GM21381 (cell line): ENCODE results near the gene CCND1.
"Not testable (repeated sequence)": the region's sequence is repeated elsewhere in the genome, so short reads cannot be mapped to it uniquely, and the experiment has no call there.

Experiments
- ATAC-seq: cut with Tn5 transposase; IDR thresholded peaks from one replicate; pipeline ENCODE4 v1.9.1; 2021; ENCODE audit warnings: mild to moderate bottlenecking, moderate library complexity; ENCODE audit not compliant: unreplicated experiment

Gene CCND1

GRCh38 chr11:69686856-69687255 is 45.9 kb downstream of the CCND1 start:
- ATAC-seq: no peak

DNA sequence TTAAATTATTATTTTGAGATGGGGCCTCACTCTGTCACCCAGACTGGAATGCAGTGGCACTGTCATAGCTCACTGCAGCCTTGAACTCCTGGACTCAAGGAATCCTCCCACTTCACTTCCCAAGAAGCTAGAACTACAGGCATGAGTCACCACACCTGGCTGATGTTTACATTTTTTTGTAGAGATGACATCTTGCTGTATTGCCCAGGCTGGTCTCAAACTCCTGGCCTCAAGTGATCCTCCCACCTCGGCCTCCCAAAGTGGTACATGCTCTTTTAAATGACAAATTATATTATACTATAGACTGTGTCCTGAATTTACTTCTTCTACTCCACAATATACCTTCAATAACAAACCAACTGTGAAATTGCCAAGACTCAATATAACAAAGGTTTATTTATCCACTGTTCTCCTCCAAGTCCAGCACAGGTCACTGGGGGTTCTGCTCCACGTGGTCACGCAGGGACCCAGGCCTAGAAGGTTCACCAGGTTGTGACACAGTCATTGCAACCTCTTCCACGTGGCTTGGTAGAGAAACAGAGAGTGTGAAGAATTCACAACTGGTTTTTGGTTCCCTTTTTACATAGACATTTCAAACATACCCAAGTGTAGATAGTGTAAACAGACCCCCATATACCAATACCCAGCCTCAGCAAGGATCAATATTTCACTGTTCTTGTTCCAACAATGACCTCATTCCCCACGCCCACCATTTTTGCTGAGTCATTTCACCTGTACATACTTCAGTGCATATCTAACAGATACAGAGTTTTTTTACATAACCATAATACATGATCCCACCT is 47.2 kb downstream of the CCND1 start:
- ATAC-seq: not testable (repeated sequence)

GRCh38 chr11:69689484-69690319 is 48.7 kb downstream of the CCND1 start:
- ATAC-seq: no peak

DNA sequence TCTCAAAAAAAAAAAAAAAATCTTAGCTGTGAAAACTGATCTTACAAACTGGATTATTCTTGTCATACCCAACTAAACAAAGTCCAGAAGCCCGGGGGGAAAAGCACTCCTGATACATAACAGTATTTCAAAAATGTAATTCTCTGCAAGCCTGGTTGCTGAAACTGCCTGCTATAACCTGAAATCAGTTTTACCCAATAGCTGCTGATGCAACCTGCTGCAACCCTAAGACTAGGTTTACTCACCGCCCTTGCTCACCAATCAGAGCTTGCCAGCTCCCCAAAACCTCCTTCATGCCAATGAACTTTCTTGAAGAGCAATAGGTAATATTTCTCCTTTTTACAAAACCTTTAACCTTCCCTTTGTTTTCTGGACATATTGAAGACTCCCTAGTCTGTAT is 50.5 kb downstream of the CCND1 start:
- ATAC-seq: no peak

DNA sequence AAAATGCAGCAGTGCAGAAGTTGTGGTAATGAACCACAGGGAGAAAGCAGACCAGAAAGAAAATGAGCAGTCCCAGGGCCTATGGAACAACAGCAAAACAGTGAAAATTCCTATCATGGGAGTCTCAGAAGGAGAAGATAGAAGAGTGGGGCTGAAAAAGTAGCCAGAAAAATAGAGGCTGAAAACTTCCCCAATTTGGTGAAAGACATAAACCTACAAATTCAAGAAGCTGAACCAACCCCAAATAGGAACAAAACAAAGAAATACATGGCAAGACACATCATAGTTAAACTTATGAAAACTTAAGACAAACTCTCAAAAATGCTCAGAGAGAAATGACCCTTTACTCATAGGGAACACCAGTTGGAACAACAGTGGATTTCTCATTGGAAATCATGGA is 51.5 kb downstream of the CCND1 start:
- no peak for ATAC-seq

DNA sequence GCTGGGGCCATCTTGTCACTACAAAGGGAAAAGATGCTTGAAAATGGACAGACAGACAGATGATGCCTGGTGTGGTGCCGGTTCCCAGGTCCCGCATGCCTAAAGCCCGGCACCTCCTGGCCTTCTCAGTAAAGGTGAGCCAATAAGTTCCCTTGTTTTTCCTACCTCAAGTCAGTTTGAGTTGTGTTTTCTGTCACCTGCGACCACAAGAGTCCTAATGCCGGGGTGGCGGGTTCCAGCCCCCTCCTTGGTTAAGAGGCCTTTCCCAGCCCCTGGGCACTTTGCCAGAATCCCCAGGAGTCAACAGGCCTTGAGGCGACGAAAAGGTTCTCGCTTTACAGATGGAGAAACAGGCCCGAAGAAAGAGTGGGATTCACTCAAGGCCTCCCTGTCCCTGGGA is 53.8 kb downstream of the CCND1 start:
- ATAC-seq: no peak

GRCh38 chr11:69695581-69695980 is 54.6 kb downstream of the CCND1 start:
- ATAC-seq: no peak

- not testable (repeated sequence) for ATAC-seq
These were observed 55.0 kb downstream of the CCND1 start for GRCh38 chr11:69695995-69696394.

- no peak for ATAC-seq
These were observed 56.0 kb downstream of the CCND1 start for GRCh38 chr11:69696749-69697468.

- no peak for ATAC-seq
These were observed 56.5 kb downstream of the CCND1 start for GRCh38 chr11:69697469-69697843.

DNA sequence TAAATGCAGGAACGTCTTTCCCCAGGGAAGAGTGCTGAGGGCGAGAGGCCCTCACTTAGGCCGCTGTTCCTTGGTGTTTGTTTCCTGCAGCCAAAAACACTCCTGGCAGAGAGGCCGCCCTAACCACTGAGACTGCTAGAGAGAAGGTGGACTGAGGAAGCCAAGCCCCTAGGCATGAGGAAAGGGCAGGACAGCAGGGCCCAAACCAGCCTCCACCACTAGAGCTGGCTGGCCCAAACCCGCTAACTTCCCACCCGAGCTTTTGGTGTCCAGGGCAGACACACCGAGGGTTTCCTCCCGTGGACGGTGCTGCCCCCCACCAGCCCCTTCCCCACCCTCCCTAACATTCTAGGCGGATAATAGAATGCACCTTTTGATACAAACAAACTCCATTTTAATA is 56.9 kb downstream of the CCND1 start:
- no peak for ATAC-seq

DNA sequence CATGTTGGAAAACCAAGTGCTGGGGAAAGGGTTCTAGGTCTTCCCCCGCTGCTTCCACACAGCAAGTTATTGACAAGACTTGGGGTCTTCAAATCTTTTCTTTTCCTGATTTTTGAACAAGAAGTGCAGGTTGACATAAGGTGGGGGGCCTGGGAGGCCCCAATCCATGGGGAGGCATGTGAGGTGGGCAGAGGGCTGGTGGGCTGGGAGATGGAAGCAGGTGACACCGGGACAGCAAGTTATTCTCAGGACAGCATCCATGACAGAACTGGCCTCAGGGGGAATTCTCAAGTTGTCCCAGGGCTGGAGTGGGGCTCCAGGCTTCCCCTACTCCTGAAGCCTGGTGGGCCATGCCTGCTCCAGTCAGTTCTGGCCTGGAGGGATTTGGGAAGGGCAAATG is 57.4 kb downstream of the CCND1 start:
- ATAC-seq: no peak

GRCh38 chr11:69699213-69699612 is 58.3 kb downstream of the CCND1 start:
- ATAC-seq: no peak

- no peak for ATAC-seq
These were observed 59.6 kb downstream of the CCND1 start for GRCh38 chr11:69700278-69701140.

- ATAC-seq: no peak
These were observed 61.3 kb downstream of the CCND1 start for GRCh38 chr11:69702239-69702691.

DNA sequence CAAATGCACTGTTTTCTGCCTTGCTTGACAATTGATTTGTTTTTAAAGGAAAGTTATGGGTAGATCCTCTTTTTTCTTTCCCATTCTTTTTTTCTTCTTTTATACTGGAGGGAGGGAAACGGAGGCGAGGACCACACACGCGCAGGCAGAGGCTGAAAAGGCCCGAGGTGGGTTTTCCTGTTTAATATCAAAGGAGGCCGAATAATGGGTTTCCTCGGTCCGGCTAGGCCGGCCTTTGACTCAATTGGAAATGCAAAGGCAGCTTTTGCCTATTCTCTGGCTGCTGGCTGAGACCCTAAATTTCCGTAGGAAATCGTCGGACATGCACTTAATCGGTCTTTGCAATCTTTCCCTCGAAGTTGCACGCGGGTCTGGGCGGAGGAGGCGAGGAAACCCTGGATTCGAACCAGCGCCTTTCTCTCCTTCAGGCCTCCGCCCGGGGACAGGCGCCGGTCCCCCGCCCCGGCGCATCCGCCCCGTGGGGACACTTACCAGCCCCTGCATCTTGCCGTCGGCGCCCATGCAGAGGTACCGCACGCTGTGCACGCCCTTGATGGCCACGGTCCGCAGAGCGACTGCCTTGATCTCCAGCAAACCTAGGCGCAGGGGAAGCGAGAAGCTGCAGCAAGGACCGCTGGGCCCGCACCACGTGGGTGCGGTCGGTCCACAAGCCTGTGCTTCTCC is 62.0 kb downstream of the CCND1 start:
- no peak for ATAC-seq

GRCh38 chr11:69703453-69703767 is 62.5 kb downstream of the CCND1 start:
- ATAC-seq: no peak
